ENCODE measurements around the gene PSMD9. TPM values are rescaled to one million over a fixed set of nuclear protein-coding genes. Genes with fewer than 3 reads are reported as not detected.
A peak's percentile ranks its signal among the peaks of the same experiment; 100 is the strongest.

Gene PSMD9
- total RNA-seq, 1 experiment from 2014 or later, result 39.9 TPM

- Mint-ChIP-seq H3K27ac (peak overlapping the region in 2 of 3 experiments; percentile 13 to 40; a peak in 3 of 7 replicates), H3K4me3 (no peak overlapping the region), H3K27me3 (ENCODE audit: low read depth) (no peaks in the 10 kb centered on the region; the same call in 1 of the 2 replicates), H3K9me3 (no peaks in the 10 kb centered on the region), H3K36me3 (ENCODE audit: insufficient read depth in 1 of 3, low read depth in 3 of 3) (no peaks in the 10 kb centered on the region), H3K4me1 (peaks cover 24 to 26% of the 10 kb centered on the region in 2 experiments)
- H3K4me1 ChIP-seq (ENCODE audit: insufficient read depth, low read length), result peaks cover 3% of the 10 kb centered on the region; the same call in 1 of the 2 replicates
- TF ChIP-seq CTCF (conservative IDR thresholded peaks at IDR 0.05), result no peak
- H2BK5ac ChIP-seq (ENCODE audit: insufficient read length, low read length), result no peak overlapping the region
- no peak overlapping the region for H3K14ac ChIP-seq (ENCODE audit: insufficient read depth, low read length)
- no peak for DNase-seq
- H3K9ac ChIP-seq (ENCODE audit: extremely low read depth, insufficient read length, low read length), result no peak overlapping the region
- no peak overlapping the region for H3T11ph ChIP-seq (ENCODE audit: low read length)
- H3K27me3 ChIP-seq (ENCODE audit: insufficient read depth, low read length), result no peaks in the 10 kb centered on the region
- no peak overlapping the region for H2AFZ ChIP-seq (ENCODE audit: low read length)
- no peak overlapping the region for H4K8ac ChIP-seq (replicated peaks; ENCODE audit: insufficient read length, low read depth, low read length)
- H3K79me1 ChIP-seq (ENCODE audit: insufficient read depth, low read depth, low read length, poor library complexity, severe bottlenecking), result no peaks in the 10 kb centered on the region
- no peaks in the 10 kb centered on the region for H3K79me2 ChIP-seq (ENCODE audit: insufficient read depth, low read length)
- H3K18ac ChIP-seq (ENCODE audit: insufficient read length, low read depth, low read length), result no peak overlapping the region
- H2BK120ac ChIP-seq (ENCODE audit: low read depth, low read length, poor library complexity, severe bottlenecking), result no peak overlapping the region
- no peak overlapping the region for H3K27ac ChIP-seq (ENCODE audit: insufficient read length, low read depth, low read length)
- no peak overlapping the region for H2BK12ac ChIP-seq (ENCODE audit: insufficient read length, low read depth, low read length)
- no peak overlapping the region for H3K4ac ChIP-seq (ENCODE audit: low read depth, low read length)
- no peak overlapping the region for H3K23ac ChIP-seq (ENCODE audit: insufficient read length, low read depth, low read length)
- no peak overlapping the region for H2AK5ac ChIP-seq (ENCODE audit: insufficient read length, low read length)
- H4K91ac ChIP-seq (ENCODE audit: insufficient read length, low read depth, low read length), result no peak overlapping the region
- no CpG with 5 or more reads among the region's 7 CpGs for WGBS (ENCODE audit: extremely low coverage, insufficient read length, low lambda C conversion rate)
- H4K20me1 ChIP-seq (ENCODE audit: control insufficient read depth, insufficient read depth, insufficient read length), result no peaks in the 10 kb centered on the region
- H3K4me2 ChIP-seq (ENCODE audit: insufficient read depth, insufficient read length, low read length), result no peak overlapping the region
- H3K23me2 ChIP-seq (ENCODE audit: insufficient read length, low read depth, low read length, poor library complexity, severe bottlenecking), result no peaks in the 10 kb centered on the region
- H3K9me3 ChIP-seq (ENCODE audit: control insufficient read depth, low read depth, low read length), result no peaks in the 10 kb centered on the region
- no peak overlapping the region for H3K56ac ChIP-seq (ENCODE audit: insufficient read length, low read depth, low read length)
- no peak overlapping the region for H2BK20ac ChIP-seq (ENCODE audit: low read depth, low read length, poor library complexity, severe bottlenecking)
- no peak overlapping the region for H4K5ac ChIP-seq (ENCODE audit: insufficient read length, low read depth, low read length)
- H2BK15ac ChIP-seq (ENCODE audit: low read depth, low read length), result no peak overlapping the region
Observed at GRCh38 chr12:121960541-121960940, 72.0 kb downstream of the PSMD9 start.

All from H9 (cell line).